ENCODE data around the gene NUP210L. TPM values are rescaled to one million over a fixed set of nuclear protein-coding genes. Genes with fewer than 3 reads are reported as not detected.
A peak's percentile ranks its signal among the peaks of the same experiment; 100 is the strongest.

NUP210L gene
- total and polyA plus RNA-seq, 2 of the 13 experiments (the other 11 are each of a cell fraction or from before 2014, with no cell fraction given): not detected

- H3K9me3 ChIP-seq (ENCODE audit: low read length): no peaks in the 10 kb centered on the region
- H3K79me2 ChIP-seq (ENCODE audit: insufficient read depth, low read length): peaks cover 16% of the 10 kb centered on the region
- FAIRE-seq (peak; percentile 71), ATAC-seq (peak; percentile 94), DNase-seq (ENCODE audit: low spot score) (peak; percentile 83)
- H3K4me3 ChIP-seq (replicated peaks in 1 of 3; ENCODE audit: insufficient read depth in 1 of 3, low read depth in 2 of 3, low read length in 3 of 3): peak within 1 kb of the TSS; percentile 72 to 79 (median 77)
- under 1% methylated on average over 14 of the region's 75 CpGs for WGBS (ENCODE audit: low lambda C conversion rate)
- peak within 1 kb of the TSS; percentile 57 for H2AFZ ChIP-seq (ENCODE audit: low read length)
- peaks cover 25% of the 10 kb centered on the region for H3K4me1 ChIP-seq (ENCODE audit: insufficient read depth, low read length)
- H4K20me1 ChIP-seq (ENCODE audit: insufficient read depth, low read length): no peaks in the 10 kb centered on the region
- POLR2A ChIA-PET: interaction anchor here (0.9 to 4.4 kb wide), 17 partner anchors 10 to 362 kb away, joined by 3 to 209 read pairs (median 7); partner anchors contain the start of genes CHTOP, CREB3L4, CRTC2 and DENND4B
- peak within 1 kb of the TSS; percentile 97 for H3K4me2 ChIP-seq (ENCODE audit: low read depth, low read length)
- TSS peak; percentile 84 for BruUV-seq (replicated peaks)
- intact Hi-C loops (cut with micrococcal nuclease; ENCODE audit: unreplicated experiment) (loop anchor here (1.0 kb wide), 1 partner anchor 9 kb away; the partner anchor contains the start of gene RAB13), in situ Hi-C loops (cut with HindIII; ENCODE audit: extremely low pct_ligation_motif_present, low pct_unique_long_range_greater_than_20kb) (no loop called here)
- H3K27ac ChIP-seq (ENCODE audit: extremely low read length, insufficient read depth, low read length): peak within 1 kb of the TSS; percentile 88
- no peaks in the 10 kb centered on the region for H3K27me3 ChIP-seq (ENCODE audit: control insufficient read depth in 1 of 2, insufficient read depth in 2 of 2, low read length in 2 of 2)
- peaks cover 1 to 19% of the 10 kb centered on the region in 2 experiments for H3K36me3 ChIP-seq (replicated peaks in 1 of 2; ENCODE audit: control insufficient read depth in 1 of 2, insufficient read depth in 2 of 2, low read length in 2 of 2)
- peak within 1 kb of the TSS; percentile 88 for H3K9ac ChIP-seq (ENCODE audit: insufficient read depth, low read depth, low read length)
- CTCF ChIA-PET (ENCODE audit: low intra/inter-chr PET ratio, low total read pairs): no interaction called here
- peak; percentile 92 for TF ChIP-seq DMAP1 (CRISPR knock-in tag; IDR thresholded peaks at IDR 0.05)
- TF ChIP-seq, protein P1, sequence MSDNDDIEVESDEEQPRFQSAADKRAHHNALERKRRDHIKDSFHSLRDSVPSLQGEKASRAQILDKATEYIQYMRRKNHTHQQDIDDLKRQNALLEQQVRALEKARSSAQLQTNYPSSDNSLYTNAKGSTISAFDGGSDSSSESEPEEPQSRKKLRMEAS (IDR thresholded peaks at IDR 0.05): peak; percentile 95
- peak; percentile 45; the same call in 1 of the 2 replicates for TF ChIP-seq ZBTB1 (CRISPR knock-in tag; IDR thresholded peaks at IDR 0.05; ENCODE audit: borderline replicate concordance)
- TF ChIP-seq SRF (IDR thresholded peaks at IDR 0.05; ENCODE audit: low read depth, low read length): no peak
- peak; percentile 84; the same call in 1 of the 2 replicates for TF ChIP-seq FOXK1 (CRISPR knock-in tag; IDR thresholded peaks at IDR 0.05; ENCODE audit: borderline replicate concordance, low read depth)
- peak; percentile 86; the same call in 1 of the 2 replicates for TF ChIP-seq GLI4 (CRISPR knock-in tag; IDR thresholded peaks at IDR 0.05; ENCODE audit: borderline replicate concordance)
- peak; percentile 60; the same call in 1 of the 2 replicates for TF ChIP-seq DR1 (CRISPR knock-in tag; IDR thresholded peaks at IDR 0.05)
- TF ChIP-seq REPIN1 (CRISPR knock-in tag; IDR thresholded peaks at IDR 0.05; ENCODE audit: borderline replicate concordance, low read depth): peak; percentile 76
- peak; percentile 60 for TF ChIP-seq ZMYM4 (CRISPR knock-in tag; IDR thresholded peaks at IDR 0.05)
- TF ChIP-seq ZNF563 (CRISPR knock-in tag; IDR thresholded peaks at IDR 0.05): peak; percentile 91
- TF ChIP-seq ZBTB2 (CRISPR knock-in tag; IDR thresholded peaks at IDR 0.05; ENCODE audit: low read depth): peak; percentile 94
- 0 out of 2 replicates have a peak, but pooled peaks have one; percentile 71 for TF ChIP-seq ZNF737 (CRISPR knock-in tag; IDR thresholded peaks at IDR 0.05; ENCODE audit: borderline replicate concordance)
- TF ChIP-seq ZEB1 (IDR thresholded peaks at IDR 0.05; ENCODE audit: insufficient replicate concordance, low read depth): no peak
- TF ChIP-seq ZNF317 (CRISPR knock-in tag; IDR thresholded peaks at IDR 0.05): peak; percentile 14; the same call in 1 of the 2 replicates
- peak; percentile 91 for TF ChIP-seq ARID4A (CRISPR knock-in tag; IDR thresholded peaks at IDR 0.05; ENCODE audit: borderline replicate concordance)
- TF ChIP-seq ZFP36 (IDR thresholded peaks at IDR 0.05; ENCODE audit: borderline replicate concordance, low read depth, low read length, partially characterized antibody): no peak
Measured at GRCh38 chr1:153977250-153978240, 177.3 kb downstream of the NUP210L start, which contains the start of gene JTB. JTB (minus strand) TSS chr1:153977674; CDS start chr1:153977252, 422 bp downstream.

Measured in HepG2 (cell line).